Mesenteric fat pad (tissue), 1 donor: Measurements from ENCODE around the gene PCGF1. TPM values are rescaled to one million over a fixed set of nuclear protein-coding genes. Genes with fewer than 3 reads are reported as not detected.

Experiments used
- DNase-seq: peaks from one replicate; pipeline ENCODE4 v3.0.0-alpha.2; 2020; ENCODE audit warnings: low spot score
- long read RNA-seq: library from polyadenylated mRNA; unstranded; transcript quantifications from one replicate; pipeline ENCODE4 v2.0.0, GENCODE V29; 2020
- total RNA-seq: library from RNA; stranded (reverse); fragmentation: NEBNext Ultra II Directional; extraction: Animal tissue kit (Norgen Biotek cat#: 25700); gene quantifications from one replicate; pipeline ENCODE4 v1.2.1, GENCODE V29; 2021
- donor health status: DM: yes; HTN: yes; CAD: no.

Gene PCGF1
- total RNA-seq, result 22.1 TPM
- long read RNA-seq, transcript PCGF1-201 (9 exons, 1,792 nt), result minor isoform, 5 of 21 reads
- long read RNA-seq, transcript PCGF1-204 (8 exons, 1,056 nt), result major isoform, 7 of 21 reads
- long read RNA-seq, partial matches to known transcripts, result 3 of 21 reads
- long read RNA-seq, other reads (novel, unspliced or antisense), result 5 of 21 reads

- DNase-seq, result peak; percentile 98
These were observed at the start of gene PCGF1 for GRCh38 chr2:74507145-74507925. Gene PCGF1, minus strand, starts transcription at chr2:74507695. Its CDS starts 27 bp downstream, at chr2:74507668.

DNA sequence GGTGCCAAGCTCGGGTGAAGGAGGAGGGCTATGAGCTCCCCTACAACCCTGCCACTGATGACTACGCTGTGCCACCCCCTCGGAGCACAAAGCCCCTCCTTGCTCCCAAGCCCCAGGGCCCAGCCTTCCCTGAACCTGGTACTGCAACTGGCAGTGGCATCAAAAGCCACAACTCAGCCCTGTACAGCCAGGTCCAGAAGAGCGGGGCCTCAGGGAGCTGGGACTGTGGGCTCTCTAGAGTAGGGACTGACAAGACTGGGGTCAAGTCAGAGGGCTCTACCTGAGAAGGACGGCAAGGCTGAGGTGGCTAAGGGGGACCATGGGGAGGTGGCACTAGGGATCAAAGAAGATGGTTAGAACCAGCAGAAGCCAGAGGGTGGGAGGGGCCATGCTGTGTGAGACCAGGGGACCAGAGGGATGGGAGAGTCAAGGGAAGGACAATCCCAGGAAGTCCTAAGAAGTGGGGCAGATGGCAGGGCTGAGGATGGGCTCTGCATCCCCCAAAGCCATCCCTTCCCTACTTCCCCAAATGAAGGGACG is 49.4 kb upstream of the PCGF1 start:
- DNase-seq, result no peak

- no peak for DNase-seq
These were observed 48.7 kb upstream of the PCGF1 start for GRCh38 chr2:74556159-74556558.

DNA sequence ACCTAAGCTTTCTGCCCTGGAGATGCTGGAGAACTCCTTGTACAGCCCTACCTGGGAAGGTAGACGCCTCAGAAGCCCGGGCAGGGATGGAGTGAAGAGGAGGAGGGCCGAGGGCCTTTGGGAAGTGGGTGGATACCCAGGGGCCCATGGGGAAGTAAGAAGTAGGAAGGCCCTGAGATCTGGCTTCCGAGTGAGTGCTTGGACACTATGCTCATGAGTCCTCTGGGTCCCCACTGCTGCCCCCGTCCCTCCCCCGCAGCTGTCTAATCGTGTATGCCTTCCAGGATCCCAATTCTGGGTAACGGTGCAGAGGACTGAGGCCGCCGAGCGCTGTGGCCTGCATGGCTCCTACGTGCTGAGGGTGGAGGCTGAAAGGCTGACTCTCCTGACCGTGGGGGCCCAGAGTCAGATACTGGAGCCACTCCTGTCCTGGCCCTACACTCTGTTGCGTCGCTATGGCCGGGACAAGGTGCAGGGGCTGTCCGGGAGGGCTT is 48.2 kb upstream of the PCGF1 start:
- DNase-seq, result no peak

DNA sequence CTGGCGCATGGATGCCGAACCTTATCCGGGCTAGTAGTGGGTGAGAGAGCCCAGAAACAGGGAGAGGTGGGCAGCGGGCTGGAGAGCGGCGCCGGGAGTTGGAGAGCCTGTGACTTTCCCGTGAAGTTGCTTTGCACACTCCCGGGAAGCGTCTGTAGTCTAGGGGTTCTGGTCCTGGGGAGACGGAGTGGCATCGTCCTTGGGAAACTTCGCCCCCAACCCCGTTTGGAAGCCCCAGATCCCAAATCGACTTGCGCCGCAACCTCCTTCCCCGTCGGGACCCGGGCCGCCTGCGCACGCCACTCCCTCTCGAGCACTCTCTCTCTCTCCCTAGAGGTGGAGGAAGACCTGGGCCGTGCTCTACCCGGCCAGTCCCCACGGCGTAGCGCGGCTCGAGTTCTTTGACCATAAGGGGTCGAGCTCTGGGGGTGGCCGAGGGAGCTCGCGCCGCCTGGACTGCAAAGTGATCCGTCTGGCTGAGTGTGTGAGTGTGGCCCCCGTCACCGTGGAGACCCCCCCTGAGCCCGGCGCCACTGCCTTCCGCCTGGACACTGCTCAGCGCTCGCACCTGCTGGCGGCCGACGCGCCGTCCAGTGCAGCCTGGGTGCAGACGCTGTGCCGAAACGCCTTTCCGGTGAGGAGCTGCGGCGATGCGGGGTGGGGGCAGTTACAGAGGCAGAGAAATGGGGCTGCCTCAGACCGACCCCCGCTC is 47.5 kb upstream of the PCGF1 start:
- DNase-seq, result no peak

DNA sequence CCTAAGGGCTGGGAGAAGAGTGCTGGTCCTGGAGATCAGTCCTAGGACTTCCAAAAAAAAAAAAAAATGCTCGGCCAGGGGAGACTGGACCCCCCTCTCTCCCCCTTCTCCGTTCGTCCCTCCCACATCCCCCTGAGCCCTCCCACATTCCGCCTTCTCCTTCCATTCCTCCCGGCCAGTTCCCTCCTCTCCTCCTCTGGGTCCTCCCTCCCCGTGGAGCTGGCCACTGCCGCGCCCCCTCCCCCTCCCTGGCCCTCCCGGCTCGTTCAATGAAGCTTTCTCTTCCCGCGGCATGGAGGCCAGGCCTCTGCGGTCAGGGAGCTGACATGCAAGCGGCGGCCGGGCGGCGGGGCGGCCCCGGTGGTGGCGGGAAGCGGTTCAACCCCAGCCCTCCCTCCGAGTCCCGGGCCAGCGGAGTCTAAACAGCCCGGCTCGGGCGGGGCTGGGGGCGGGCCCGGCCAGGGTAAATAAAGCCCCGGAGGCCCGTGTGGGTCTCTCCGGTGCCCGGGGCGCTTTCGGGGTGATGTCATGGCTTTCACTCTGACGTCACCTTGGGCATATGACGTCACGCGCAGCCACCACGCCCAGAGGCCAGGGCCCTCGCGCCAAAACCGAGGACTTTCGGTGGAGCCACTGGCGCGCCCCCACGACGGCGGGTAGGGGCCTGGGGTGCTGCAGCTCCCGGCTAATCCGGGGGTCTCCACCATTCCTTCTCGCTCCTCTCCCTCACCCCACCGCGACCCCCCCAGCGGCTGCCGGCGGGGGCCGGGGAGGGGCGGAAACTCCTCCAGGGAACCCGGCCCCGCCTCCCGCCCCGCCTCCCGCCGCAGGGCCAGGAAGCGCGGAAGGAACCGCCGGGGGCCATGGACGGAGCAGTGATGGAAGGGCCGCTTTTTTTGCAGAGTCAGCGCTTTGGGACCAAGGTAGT is 46.7 kb upstream of the PCGF1 start, which contains the start of the genes DOK1 and LOXL3:
Gene DOK1 (plus strand): TSS at position 829 of the 928 bp plus-strand sequence. CDS start 35 bp downstream, at position 864.
Gene LOXL3 (minus strand): TSS at position 51 of the 928 bp plus-strand sequence. CDS start 1,308 bp downstream, outside the sequence.
- DNase-seq, result peak; percentile 96

DNA sequence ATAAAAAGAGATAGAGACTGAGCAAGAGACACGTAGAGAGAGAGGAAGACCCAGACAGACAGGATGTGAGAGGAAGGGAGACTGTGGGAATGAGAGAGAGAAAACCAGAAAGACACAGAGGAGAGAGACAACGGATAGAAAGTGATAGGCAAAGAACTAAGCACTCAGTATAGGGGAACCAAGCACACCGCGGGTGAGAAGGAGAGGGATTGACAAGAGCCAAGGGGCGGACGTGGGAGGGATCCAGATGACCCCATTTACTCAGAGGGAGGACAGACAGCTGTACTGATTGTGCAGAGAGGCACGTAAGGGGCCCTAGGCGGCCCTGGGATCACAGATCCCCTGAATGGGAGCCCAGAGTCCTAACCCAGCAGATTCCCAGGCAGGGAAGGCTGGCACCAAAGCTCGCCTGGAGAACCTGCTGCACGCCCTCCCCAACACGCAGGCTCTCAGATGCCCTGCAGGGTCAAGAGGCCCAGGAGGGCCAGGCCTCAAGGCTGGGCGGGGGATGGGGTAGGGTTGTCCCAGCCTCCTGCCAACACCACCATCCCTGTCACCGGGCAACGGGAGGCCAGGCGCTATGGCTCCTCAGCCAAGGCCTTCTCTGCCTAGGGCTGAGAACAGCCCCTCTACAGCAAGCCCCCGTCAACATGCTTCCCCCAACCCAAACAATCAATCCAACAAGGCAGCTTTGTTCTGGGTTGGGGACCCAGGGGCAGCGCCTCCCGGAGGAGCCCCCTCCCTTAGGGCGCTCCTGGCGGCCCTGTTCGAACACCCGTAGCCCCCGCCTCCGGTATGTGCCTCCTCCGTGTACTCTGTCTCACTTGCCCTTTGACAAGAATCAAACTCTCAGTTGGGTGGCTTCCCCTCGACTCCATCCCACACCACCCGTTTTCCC is 45.7 kb upstream of the PCGF1 start:
- no peak for DNase-seq

DNA sequence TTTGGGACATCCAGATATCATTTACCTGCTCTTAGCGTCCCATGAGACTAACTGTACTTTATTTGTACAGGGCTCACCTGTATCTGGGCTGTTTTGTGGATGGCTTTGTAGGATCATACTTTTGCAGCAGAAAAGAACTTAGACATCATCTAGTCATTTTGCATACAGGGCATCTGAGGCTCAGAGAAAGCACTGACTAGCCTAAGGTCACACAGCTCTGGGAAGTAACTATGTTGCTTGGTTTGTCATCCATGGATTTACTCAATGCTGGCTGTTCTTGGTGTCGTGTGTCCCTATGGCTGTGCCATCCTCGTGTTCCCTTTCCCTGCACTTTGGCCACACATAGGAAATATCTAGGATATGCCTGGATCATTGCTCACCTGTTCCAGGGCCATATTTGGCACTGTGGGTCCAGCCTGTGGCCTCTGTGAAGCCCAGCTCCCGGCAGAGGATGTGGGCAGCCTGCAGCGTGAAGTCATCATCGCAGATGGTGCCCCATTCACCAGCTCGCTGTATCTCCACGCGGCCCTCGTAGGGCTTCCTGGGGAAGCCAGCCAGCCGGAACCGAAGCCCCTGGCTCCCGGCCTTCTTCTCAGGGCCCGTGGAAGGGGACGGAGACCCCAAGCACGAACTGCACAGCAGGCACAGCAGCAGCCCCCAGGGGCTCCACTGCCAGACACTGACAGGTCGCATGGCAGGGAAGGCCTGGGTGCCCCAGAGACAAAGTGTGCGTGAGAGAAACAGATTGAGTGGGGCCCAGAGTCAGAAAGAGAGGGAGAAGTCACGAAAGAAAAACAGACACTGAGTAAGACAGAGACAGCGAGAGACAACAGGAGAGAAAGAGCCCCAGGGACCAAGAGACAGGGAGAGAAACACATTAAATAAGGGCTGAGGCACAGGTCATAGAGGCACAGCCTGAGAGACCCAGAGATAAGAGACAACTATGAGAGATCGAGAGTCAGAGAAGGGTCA is 44.7 kb upstream of the PCGF1 start:
- DNase-seq, result no peak

DNA sequence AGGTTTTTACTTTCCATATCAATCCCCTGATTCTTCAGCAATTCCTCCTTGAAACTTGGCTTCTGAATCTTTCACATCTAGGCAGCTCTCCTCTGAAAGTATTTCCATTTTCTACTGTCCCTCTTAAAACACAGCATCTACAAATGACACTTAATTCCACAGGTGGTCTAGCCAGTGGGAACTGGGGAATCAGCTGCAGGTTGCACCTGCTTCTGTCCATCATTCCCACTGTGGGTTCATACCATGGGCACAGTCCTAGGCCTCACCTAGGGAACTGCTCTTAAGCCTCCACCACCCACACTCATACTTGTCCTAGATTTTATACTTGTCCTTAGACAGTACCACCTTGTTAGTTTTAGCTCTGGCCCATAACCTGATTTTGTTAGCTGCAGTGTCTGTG is 44.0 kb upstream of the PCGF1 start:
- DNase-seq, result no peak

- no peak for DNase-seq
These were observed 42.7 kb upstream of the PCGF1 start for GRCh38 chr2:74550231-74550630.

DNA sequence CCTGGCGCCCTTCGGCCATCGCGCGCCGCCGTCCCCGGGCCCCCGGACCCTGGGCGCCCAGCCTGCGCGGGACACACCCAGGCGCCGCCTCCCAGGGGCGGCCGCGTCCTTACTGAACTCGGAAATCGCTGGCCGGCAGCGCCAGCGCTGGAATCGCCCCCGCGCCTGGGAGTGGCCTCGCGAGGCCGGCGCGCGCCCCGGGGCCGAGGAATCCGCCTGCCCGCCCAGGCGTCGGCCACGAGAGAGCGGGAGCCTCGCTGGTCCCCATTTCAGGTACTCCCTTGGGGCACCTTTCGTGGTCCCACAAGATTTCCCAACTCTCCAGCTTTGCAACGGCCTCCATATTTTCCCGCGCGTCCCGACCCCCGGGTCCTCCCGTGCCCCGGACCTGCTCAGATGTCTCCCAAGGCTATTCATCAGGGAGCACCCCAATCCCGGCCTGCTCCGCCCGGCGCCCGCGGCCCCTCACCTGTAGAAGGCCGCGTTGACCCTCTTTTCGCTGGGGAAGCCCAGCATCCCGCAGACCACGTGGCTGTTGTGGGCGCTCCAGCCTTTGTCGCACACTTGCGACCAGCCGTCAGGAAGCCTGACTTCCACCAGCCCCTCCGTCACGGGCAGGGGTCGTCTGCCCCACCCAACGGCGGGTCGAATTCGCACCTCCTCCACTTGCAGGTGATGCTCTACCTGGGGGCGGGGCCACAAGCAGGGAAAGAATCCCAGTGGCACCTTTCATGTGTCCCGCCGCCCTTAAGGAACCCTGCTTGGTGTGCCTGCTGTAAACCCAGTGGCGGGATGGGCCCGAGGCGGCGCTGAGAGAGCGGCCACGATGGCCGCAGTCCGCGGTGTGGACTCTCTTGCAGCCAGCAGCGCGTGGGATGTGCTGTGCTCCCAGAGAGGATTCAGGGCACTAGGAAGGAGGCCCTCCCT is 41.7 kb upstream of the PCGF1 start:
- DNase-seq, result no peak

DNA sequence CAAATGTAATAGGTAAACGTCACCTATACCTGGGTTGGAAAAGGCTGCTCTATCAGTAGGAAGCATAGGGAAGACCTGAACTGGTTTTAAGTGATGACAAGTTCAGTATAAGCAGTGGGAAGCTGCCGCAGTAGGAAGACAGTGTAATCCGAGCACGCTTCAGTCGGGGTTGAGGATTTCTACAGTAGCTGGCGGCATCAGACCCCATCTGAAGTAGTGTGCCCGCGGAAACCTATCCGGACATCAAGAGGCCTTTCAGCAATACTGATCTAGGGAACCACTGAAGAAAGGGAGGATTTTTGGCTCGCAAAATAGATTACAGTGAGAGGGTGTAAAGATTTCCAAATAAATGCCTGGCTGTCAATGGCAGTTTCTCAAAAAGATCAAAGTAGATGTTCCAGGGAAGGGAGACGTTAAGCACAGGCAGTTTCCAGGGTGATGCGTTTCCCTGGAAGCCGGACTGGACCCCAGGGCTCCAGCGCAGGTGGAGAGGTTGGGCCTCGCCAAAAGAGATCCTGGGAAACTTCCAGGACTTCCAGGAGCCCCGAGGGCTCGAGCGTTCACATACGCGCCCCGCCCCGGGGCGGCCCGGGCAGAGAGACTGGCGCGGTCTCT is 40.9 kb upstream of the PCGF1 start:
- no peak for DNase-seq

DNA sequence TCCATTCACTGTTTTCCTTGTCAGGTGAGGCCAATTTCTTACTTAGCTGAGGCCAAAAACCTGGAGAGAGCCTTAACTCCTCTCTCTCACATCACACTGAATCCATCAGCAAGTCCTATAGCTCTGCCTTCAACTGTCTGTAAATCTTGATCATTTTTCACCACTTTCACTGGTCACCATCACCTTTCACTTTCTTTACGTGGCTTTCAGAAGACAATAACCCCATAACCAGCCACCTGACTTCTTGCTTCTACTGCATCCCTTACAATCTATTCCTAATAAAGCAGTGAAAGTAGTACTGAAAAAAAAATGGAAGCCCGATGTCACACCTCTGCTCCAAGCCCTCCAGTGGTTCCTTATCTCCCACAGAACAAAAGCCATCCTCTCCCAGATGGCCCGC is 38.5 kb upstream of the PCGF1 start:
- no peak for DNase-seq

GRCh38 chr2:74544634-74545033 is 37.1 kb upstream of the PCGF1 start:
- DNase-seq, result no peak

GRCh38 chr2:74542978-74543377 is 35.5 kb upstream of the PCGF1 start:
- no peak for DNase-seq

GRCh38 chr2:74540291-74540690 is 32.8 kb upstream of the PCGF1 start:
- no peak for DNase-seq

GRCh38 chr2:74538881-74539339 is 31.4 kb upstream of the PCGF1 start:
- DNase-seq, result no peak
